ENCODE data around the gene NTS.

The NTS gene

DNA sequence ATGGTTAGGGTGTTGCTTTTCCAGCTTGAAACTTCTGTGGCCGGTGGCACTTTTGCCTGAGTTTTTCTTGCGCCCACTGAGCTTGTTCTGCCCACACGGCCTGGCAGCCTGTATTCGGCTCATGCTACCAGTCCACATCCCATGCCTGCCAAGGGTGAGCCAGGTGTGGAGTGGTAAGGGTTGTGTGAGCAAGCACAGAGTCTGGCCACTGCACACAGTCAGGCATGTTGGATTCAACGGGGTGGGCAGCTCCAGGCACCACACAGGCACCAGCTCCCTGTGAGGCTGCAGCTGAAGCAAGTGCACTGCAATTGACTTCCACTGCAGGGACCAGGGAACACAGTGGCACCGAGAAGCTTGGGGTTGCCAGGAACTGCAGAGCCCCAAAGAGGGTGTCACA lies 18.8 kb upstream of the NTS start:
- TF ChIP-seq TAF1 (IDR thresholded peaks at IDR 0.05; ENCODE audit: borderline replicate concordance, insufficient read depth, low read length) (no peak), POLR2AphosphoS5 (IDR thresholded peaks at IDR 0.05; ENCODE audit: low read depth, low read length) (no peak), SIN3A (IDR thresholded peaks at IDR 0.05; ENCODE audit: borderline replicate concordance, insufficient read depth, low read length) (no peak), FOXP2 (optimal IDR thresholded peaks at IDR 0.05; ENCODE audit: borderline replicate concordance, extremely low read depth, extremely low read length, insufficient read depth) (no peak)
- TF ChIP-seq, protein P1, sequence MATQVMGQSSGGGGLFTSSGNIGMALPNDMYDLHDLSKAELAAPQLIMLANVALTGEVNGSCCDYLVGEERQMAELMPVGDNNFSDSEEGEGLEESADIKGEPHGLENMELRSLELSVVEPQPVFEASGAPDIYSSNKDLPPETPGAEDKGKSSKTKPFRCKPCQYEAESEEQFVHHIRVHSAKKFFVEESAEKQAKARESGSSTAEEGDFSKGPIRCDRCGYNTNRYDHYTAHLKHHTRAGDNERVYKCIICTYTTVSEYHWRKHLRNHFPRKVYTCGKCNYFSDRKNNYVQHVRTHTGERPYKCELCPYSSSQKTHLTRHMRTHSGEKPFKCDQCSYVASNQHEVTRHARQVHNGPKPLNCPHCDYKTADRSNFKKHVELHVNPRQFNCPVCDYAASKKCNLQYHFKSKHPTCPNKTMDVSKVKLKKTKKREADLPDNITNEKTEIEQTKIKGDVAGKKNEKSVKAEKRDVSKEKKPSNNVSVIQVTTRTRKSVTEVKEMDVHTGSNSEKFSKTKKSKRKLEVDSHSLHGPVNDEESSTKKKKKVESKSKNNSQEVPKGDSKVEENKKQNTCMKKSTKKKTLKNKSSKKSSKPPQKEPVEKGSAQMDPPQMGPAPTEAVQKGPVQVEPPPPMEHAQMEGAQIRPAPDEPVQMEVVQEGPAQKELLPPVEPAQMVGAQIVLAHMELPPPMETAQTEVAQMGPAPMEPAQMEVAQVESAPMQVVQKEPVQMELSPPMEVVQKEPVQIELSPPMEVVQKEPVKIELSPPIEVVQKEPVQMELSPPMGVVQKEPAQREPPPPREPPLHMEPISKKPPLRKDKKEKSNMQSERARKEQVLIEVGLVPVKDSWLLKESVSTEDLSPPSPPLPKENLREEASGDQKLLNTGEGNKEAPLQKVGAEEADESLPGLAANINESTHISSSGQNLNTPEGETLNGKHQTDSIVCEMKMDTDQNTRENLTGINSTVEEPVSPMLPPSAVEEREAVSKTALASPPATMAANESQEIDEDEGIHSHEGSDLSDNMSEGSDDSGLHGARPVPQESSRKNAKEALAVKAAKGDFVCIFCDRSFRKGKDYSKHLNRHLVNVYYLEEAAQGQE (IDR thresholded peaks at IDR 0.05; ENCODE audit: insufficient read depth in 1 of 2, low read depth in 2 of 2, low read length in 2 of 2), result no peak

DNA sequence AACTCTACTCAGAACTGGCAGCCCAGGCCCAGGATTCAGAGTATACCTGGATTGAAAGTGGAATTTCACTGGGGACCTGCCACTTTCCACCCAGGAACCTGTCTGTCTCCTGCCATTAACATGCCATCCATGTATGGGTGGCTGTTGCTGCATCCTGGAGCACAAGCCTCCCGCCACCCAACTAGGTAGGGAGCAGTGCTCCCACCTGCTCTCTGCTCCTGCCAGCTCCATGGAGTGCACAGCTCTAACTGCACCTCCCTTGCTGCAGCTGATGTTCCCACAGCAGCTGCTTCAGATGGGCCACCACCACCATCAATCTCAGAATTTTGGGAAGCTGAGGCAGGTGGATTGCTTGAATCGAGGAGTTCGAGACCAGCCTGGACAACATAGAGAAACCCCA lies 17.1 kb upstream of the NTS start:
- TF ChIP-seq SIN3A (IDR thresholded peaks at IDR 0.05; ENCODE audit: borderline replicate concordance, insufficient read depth, low read length) (no peak), POLR2AphosphoS5 (IDR thresholded peaks at IDR 0.05; ENCODE audit: low read depth, low read length) (no peak), FOXP2 (optimal IDR thresholded peaks at IDR 0.05; ENCODE audit: borderline replicate concordance, extremely low read depth, extremely low read length, insufficient read depth) (no peak), TAF1 (IDR thresholded peaks at IDR 0.05; ENCODE audit: borderline replicate concordance, insufficient read depth, low read length) (no peak)
- TF ChIP-seq, protein P1 (IDR thresholded peaks at IDR 0.05; ENCODE audit: insufficient read depth in 1 of 2, low read depth in 2 of 2, low read length in 2 of 2), result no peak

DNA sequence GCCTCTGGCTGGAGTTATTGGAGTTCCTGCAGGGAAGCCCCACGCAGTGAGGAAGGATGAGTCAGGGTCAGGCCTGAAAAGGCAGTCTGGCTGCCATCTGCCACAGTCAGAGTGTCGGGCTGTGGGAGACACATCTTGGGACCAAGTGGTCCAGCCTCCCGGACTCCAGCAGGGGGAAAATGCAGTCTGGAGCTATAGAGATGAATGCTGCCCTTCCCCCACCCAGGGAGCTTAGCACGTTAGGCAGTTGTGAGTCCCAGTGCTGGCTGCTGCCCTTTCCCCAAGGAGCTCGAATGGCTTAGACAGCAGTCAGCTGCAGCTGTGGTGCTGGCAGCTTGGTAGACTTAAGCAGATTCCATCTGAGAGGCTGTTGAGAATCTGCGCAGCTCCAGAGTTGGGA lies 8.2 kb upstream of the NTS start:
- no peak for TF ChIP-seq POLR2AphosphoS5 (IDR thresholded peaks at IDR 0.05; ENCODE audit: low read depth, low read length)
- no peak for TF ChIP-seq FOXP2 (optimal IDR thresholded peaks at IDR 0.05; ENCODE audit: borderline replicate concordance, extremely low read depth, extremely low read length, insufficient read depth)
- no peak for TF ChIP-seq SIN3A (IDR thresholded peaks at IDR 0.05; ENCODE audit: borderline replicate concordance, insufficient read depth, low read length)
- TF ChIP-seq, protein P1 (IDR thresholded peaks at IDR 0.05; ENCODE audit: insufficient read depth in 1 of 2, low read depth in 2 of 2, low read length in 2 of 2), result no peak
- TF ChIP-seq TAF1 (IDR thresholded peaks at IDR 0.05; ENCODE audit: borderline replicate concordance, insufficient read depth, low read length), result no peak

DNA sequence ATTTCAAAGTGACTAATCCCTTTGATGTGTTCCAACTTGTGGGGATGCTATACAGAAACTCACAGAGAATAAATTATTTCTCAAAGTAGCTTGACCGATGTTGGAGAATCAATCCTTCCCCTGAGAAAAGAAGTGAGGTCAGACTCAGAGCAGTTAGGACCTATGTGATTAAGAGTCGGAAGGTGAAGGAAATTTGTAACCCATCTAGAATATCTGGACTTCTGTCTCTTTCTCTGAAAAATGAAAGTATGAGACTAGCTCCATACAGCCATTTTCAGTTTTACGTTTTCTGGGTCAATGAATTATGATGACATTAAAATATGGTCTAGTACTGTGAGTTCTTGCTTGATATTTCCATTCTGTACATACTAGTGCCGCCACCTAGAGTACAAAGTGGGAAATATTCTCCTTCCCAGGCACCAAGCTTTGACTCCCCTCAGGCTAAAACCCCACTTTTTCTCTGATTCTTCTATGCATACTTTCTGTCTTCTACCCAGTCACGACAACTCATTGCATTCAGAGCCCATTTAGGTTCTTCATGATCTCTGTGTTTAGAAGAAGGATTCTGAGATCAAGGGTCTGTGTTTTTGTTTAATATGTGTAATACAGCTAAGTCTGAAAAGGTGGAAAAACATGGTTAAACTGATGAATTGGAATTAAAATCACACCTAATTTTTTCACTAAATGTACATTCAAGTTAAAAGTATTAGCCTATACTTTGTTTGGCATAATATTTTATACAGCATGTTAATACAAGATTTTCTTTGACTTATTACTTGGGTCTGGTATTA lies 6.9 kb upstream of the NTS start:
- TF ChIP-seq, protein P1 (IDR thresholded peaks at IDR 0.05; ENCODE audit: insufficient read depth in 1 of 2, low read depth in 2 of 2, low read length in 2 of 2), result no peak
- TF ChIP-seq TAF1 (IDR thresholded peaks at IDR 0.05; ENCODE audit: borderline replicate concordance, insufficient read depth, low read length) (no peak), SIN3A (IDR thresholded peaks at IDR 0.05; ENCODE audit: borderline replicate concordance, insufficient read depth, low read length) (no peak), POLR2AphosphoS5 (IDR thresholded peaks at IDR 0.05; ENCODE audit: low read depth, low read length) (no peak), FOXP2 (optimal IDR thresholded peaks at IDR 0.05; ENCODE audit: borderline replicate concordance, extremely low read depth, extremely low read length, insufficient read depth) (no peak)

Measured in PFSK-1 (cell line).